Suppressor macrophage treated with lipopolysaccharide for 1 hour (primary cell): ENCODE measurements around the gene UBL4A.

Experiments
- DNase-seq, 3 donors: peaks; one replicate each; pipeline ENCODE4 v3.0.0-alpha.2; 2020 to 2022

Gene UBL4A

GRCh38 chrX:154486396-154487207, at the start of gene UBL4A:
Gene UBL4A (minus strand): TSS chrX:154486615. CDS start chrX:154486584, 31 bp downstream.
- DNase-seq, result peak; percentile 31 to 81 (median 61)

- no peak for DNase-seq
These were observed 49.5 kb upstream of the UBL4A start for GRCh38 chrX:154535892-154536291.

DNA sequence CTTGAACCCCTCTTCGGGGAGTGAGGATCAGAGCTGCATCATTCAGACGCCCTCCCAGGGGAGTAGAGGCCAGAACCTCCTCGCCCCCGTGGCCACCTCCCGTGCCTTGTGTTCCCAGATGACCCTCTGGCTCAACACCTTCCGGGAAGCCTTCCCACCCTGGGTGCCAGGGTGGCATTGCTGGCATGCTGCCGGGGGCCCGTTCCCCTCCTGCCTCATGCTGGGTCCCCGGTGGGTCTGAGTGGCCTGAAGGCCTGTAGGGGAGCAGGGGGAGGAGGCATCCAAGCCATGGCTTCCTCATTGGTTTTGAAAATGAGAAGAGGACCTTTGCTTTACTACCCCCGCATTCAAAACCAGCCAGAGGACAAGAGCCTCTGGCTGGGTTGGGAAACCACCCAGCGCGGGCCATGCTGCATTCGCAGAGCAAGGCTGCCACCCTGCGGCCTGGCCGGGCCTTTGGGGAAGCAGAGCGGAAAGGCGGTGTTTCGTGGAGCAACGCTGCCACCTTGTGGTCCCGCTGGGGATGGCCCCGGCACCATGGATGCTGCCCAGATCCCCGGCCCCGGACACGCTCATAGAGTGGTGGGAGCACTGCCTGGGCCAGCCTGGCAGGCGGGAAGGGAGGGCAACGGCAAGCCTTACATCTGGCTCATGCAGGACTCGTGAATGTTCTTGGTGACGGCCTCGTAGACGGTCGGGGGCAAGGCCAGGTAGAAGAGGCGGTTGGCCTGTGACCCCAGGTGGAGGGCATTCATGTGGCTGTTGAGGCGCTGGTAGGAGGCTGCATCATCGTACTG, 48.3 kb upstream of the UBL4A start:
- DNase-seq, result peak; percentile 92 to 94 (median 93)

DNA sequence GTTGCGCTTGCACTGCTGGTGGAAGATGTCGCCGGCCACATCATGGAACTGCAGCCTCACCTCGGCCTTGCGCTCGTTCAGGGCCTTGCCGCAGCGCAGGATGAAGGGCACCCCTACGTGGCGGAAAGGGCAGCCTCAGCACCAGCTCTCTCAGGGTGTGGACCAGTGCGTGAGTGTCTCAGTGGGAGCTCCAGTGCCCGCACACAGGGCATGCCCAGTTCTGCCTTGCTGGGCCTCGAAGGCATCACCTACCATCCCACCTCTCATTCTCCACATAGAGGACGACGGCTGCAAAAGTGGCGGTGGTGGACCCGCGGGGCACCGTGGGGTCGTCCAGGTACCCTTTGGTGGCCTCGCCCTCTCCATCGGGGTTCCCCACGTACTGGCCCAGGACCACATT, 46.3 kb upstream of the UBL4A start:
- DNase-seq, result no peak

DNA sequence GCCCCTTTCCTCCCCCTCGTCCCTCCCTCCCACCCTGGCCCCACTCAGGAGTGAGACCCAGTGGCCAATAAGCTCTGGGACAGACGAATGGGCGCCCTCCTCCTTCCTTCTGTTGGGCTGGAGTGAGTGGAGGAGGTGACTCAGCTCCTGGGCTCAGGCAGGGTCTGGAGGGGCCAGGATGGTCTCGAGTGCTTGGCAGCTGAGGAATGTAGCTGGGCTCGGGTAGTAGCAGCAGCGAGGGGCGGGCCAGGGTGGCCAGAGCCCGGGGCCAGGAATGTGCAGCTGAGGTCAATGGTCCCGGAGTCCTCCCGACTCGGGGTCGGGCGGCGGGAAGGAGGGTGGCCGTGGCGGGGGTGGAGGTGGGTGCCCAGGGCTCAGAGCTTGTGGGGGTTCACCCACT, 45.2 kb upstream of the UBL4A start:
- no peak for DNase-seq

- DNase-seq, result no peak
These were observed 43.9 kb upstream of the UBL4A start for GRCh38 chrX:154530286-154530685.

DNA sequence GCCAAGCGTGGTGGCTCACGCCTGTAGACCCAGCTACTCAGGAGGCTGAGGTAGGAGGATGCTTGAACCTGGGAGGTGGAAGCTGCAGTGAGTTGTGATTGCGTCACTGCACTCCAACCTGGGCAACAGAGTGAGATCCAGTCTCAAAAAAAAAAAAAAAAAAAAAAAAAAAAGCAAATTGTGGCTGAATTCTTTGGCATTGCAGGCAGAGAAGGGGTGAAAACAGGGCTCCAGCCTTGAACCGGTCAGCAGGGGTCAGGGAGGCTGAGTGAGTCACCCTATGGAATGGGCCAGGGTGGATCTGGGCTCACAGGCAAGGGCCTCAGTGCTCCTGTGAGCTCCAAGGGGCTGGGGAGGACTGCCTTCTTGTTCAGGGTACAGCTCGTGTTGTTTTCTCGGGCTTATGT, 42.8 kb upstream of the UBL4A start:
- DNase-seq, result no peak

- peak; percentile 69 to 71 (median 70) for DNase-seq
These were observed 40.7 kb upstream of the UBL4A start for GRCh38 chrX:154526901-154527675.

DNA sequence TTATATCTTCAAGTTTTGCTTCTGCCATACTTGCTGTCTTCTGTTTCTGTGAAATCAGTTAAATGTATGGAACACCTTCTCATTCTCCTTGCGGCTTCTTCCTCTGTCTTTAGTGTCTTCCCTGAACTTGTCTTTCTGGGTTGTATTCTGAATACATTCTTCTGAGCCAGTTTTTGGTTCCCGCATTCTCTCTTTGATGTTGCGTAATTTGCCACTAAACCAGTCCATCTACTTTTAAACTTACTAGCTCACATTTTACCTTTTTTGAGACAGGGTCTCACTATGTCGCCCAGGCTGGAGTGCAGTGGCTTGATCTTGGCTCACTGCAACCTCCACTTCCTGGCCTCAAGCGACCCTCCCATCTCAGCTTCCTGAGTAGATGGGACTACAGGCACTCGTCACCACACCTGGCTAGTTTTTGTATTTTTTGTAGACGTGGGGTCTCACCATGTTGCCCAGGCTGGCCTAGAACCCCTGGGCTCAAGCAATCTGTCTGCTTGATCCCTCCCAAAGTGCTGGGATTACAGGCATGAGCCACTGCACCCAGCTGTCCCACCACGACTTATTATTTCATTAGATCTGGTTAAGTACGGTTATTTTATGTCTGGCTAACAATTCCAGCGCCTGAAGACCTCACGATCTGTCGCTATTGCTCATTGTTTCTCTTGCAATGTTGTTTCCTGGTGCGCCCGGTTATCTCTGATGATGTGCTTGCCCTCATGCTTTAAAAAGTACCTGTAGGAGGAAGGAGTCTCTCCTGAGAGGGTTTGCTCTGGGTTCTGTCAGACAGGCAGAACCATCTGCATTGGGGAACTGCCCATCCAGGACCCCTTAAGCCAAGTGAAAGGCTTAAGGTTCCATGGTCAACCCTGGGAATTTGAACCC, 39.4 kb upstream of the UBL4A start:
- no peak for DNase-seq

DNA sequence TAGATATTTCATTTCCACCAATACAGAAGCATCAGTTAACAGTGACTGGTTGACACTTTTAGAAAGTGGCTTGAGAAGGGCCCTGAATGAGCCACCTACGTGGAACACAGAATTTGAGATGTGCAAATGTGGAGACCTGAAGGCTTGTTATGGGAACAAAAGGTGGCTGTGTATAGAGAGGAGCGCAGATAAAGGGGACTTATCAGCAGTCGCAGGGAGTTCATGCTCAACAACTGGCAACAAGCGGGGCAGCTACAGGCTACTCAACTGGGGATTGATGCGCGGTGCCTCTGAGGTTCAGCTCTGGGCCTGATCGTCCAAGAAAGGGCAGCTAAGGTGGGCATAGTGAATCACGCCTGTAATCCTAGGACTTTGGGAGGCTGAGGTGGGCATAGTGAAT, 33.0 kb upstream of the UBL4A start:
- DNase-seq, result no peak

DNA sequence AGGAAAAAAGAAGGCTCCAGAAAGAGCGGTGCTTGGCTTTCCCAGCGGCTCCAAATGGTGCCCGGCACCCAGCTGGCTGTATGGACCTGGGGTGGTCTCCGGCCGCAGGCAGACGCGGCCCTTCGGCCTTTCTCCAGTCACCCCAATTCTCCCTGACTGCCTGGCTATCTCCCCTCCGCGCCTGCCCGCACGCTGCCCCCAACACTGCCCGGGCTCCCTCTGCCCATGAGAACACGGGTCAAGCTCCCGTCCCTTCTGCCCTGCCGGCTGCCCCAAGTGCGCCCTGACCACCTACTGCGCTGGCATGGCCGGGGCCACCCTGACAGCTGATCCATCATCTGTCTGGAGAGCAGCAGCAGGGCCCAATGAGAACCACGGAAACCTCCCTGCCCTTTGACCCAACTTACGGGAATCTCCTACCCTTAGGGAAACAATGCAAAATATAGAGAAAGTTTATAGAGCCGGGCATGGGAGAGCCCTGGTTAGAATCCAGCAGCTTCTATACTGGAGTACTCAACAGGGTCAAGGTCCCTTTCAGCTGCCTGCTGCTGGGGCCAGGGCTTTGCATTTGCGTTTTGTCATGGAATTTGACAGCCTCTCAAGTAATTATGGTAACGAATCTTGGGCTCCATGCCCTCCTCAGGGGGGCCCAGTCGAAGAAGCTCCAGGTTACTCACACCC, 30.8 kb upstream of the UBL4A start:
- no peak for DNase-seq

- peak in 1 of 3 donors; percentile 17 for DNase-seq
These were observed 30.3 kb upstream of the UBL4A start for GRCh38 chrX:154516656-154517100.

DNA sequence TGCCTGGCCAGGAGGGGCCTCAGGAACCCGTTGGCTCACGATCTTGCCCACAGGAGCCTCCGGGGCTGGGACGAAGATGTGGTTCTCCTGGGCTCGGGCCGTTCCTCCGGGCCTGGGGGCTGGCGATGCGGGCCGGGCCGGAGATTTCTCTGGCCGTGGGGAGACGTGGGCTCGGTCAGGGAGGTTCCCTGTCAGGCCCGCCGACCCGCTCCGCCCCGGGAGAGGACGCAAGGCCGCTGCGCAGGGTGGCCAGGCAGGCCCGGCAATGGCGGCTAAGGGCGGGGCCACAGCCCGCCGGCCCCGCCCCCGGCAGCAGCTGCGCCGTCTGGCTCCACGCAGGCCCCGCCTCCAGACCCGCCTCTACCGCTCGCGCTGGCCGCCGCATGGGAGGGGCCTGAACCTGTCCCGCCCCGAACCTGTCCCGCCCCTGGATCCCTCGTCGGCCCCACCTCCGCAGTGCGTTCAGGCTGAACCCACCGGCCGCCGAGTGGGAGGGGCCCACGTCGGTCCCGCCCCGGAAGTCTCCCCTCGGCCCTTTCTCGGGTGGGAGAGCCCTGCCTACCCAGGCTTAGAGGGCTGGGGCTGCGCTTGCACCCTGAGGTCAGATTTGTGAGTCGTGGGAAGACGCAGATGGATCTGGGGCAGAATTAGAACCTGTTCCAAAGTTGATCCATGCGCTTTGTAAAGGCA, 29.7 kb upstream of the UBL4A start, which contains the start of gene FAM3A:
TSS of gene FAM3A (minus strand) at position 267 of the 690 bp plus-strand sequence. CDS start 460 bp downstream, outside the sequence.
- DNase-seq, result peak; percentile 87 to 94 (median 90)

GRCh38 chrX:154515090-154515965, 28.9 kb upstream of the UBL4A start:
- no peak for DNase-seq

- peak in 1 of 3 donors; percentile 26 for DNase-seq
These were observed 27.3 kb upstream of the UBL4A start for GRCh38 chrX:154513716-154514115.

DNA sequence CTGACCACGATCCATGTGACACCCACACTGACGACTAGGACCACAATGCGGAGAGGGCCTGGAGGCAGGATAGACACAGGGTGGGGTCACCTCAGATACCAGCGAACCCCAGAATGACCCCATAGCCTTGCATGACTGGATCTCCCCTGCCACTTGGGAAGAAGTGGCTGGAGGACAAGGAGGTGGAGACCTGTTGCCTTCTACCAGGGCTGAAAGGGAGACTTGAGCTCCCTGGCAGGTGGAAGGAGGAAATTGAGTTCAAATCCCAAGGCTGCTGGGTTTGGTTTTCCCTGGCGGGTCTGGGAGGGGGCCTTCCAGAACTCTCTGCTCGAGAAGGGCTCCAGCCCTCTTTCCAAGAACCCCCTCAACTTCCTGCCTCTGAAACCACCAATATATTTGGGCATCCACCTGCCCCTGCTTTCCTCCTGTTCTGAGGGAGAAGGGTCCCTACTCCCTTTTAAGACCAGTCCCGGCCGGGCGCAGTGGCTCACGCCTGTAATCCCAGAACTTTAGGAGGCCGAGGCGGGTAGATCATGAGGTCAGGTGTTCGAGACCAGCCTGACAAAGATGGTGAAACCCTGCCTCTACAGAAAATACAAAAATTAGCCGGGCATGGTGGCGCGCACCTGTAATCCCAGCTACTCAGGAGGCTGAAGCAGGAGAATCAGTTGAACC, 26.6 kb upstream of the UBL4A start:
- no peak for DNase-seq

DNA sequence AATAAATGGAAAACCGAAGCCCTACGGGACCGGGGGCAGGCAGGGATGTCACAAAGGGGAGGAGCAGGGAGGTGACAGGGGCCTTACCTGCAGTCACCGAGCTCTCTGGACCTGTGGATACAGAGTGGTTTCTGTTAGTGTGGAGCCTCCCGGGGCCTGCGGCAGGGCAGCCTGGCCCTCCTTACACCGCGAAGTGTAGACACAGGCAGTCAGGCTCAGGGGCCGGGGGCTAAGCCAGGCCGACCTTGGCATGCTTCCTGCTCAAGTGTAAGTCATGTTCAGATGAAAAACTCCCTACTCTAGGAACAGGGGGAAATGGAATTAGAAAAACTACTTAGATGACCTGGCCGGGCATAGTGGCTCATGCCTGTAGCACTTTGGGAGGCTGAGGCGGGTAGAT, 25.3 kb upstream of the UBL4A start:
- no peak for DNase-seq

- DNase-seq, result no peak
These were observed 23.0 kb upstream of the UBL4A start for GRCh38 chrX:154509455-154509854.

DNA sequence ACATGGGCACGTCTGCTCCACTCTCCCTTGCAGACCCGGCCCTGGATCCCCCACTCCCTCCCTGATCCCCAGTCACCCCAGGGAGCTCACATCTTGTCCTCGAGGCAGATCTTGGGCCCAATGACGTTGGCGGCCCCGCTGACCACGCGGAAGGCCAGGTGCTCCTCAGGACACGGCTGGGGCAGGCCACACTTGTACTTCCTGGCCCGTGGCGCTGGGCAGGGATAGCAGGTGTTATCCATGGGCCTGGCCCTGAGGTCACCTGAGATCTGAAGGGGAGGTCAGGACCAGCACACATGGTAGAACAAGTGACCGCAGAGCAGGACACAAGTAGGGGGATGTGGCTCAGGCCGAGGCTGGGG, 21.9 kb upstream of the UBL4A start:
- DNase-seq, result no peak
